Neural cell (in vitro differentiated cells): Measurements from ENCODE around the gene NT5E. TPM values are rescaled to one million over a fixed set of nuclear protein-coding genes. Genes with fewer than 3 reads are reported as not detected.

Source experiments
- H2AFZ ChIP-seq: fragments of 200-600, 300-800 bp; sonication (generic), shearing (Covaris generic); 2 replicates; pipeline ENCODE4 v1.6.0; 2014; ENCODE audit warnings: low read depth, mild to moderate bottlenecking, antibody characterized with exemption, low read length, moderate library complexity
- H3F3A ChIP-seq: fragments of 200-600 bp; shearing (Covaris generic); 2 replicates; pipeline ENCODE4 v1.6.1; 2016; ENCODE audit warnings: mild to moderate bottlenecking, moderate library complexity, mixed read lengths, antibody characterized with exemption, low read length; ENCODE audit not compliant: insufficient read depth, poor library complexity, severe bottlenecking
- H3K27ac ChIP-seq: fragments of 200-600, 300-800 bp; sonication (generic), shearing (Covaris generic); 2 replicates; pipeline ENCODE4 v1.5.1; 2014; ENCODE audit warnings: mild to moderate bottlenecking, low read length, moderate library complexity
- H3K27me3 ChIP-seq: fragments of 300-800, 200-600 bp; sonication (generic), shearing (Covaris generic); 2 replicates; pipeline ENCODE4 v1.6.0; 2014; ENCODE audit warnings: mild to moderate bottlenecking, low read depth, low read length, moderate library complexity; ENCODE audit not compliant: insufficient read depth
- H3K36me3 ChIP-seq: fragments of 300-800, 200-600 bp; sonication (generic), shearing (Covaris generic); 2 replicates; pipeline ENCODE4 v1.5.1; 2014; ENCODE audit warnings: mild to moderate bottlenecking, antibody characterized with exemption, low read length, moderate library complexity; ENCODE audit not compliant: insufficient read depth
- H3K4me2 ChIP-seq: fragments of 300-800, 200-600 bp; sonication (generic), shearing (Covaris generic); 2 replicates; pipeline ENCODE4 v1.6.0; 2014; ENCODE audit warnings: mild to moderate bottlenecking, low read length
- H3K4me3 ChIP-seq: fragments of 300-800, 200-600 bp; sonication (generic), shearing (Covaris generic); 2 replicates; pipeline ENCODE4 v1.5.1; 2014; ENCODE audit warnings: mild to moderate bottlenecking, low read length, moderate library complexity
- H3K79me2 ChIP-seq: fragments of 200-600 bp; shearing (Covaris generic); replicated peaks from 2 replicates; pipeline ENCODE4 v1.6.0; 2014; ENCODE audit warnings: mild to moderate bottlenecking, low read length, moderate library complexity; ENCODE audit not compliant: insufficient read depth
- H3K9ac ChIP-seq: fragments of 300-800, 200-600 bp; sonication (generic), shearing (Covaris generic); 2 replicates; pipeline ENCODE4 v1.6.1; 2016; ENCODE audit warnings: mild to moderate bottlenecking, low read length, mixed read lengths
- H3K9me2 ChIP-seq: fragments of 200-600 bp; shearing (Covaris generic); 2 replicates; pipeline ENCODE4 v1.6.1; 2016; ENCODE audit warnings: mild to moderate bottlenecking, low read length, mixed read lengths; ENCODE audit not compliant: insufficient read depth
- H3K9me3 ChIP-seq: fragments of 200-600, 300-800 bp; sonication (generic), shearing (Covaris generic); 2 replicates; pipeline ENCODE4 v1.6.1; 2016; ENCODE audit warnings: mild to moderate bottlenecking, mixed run types, low read length, moderate library complexity, mixed read lengths
- H4K20me1 ChIP-seq: fragments of 200-600 bp; shearing (Covaris generic); 2 replicates; pipeline ENCODE4 v1.6.1; 2016; ENCODE audit warnings: mild to moderate bottlenecking, mixed run types; ENCODE audit not compliant: insufficient read depth
- CTCF ChIP-seq: fragments of 450-650 bp; IDR thresholded peaks from 2 replicates; pipeline ENCODE4 v1.5.1; 2014; ENCODE audit warnings: antibody characterized with exemption, mild to moderate bottlenecking, moderate library complexity; ENCODE audit not compliant: poor library complexity, severe bottlenecking
- EP300 ChIP-seq: fragments of 450-650 bp; conservative IDR thresholded peaks from 2 replicates; pipeline ENCODE4 v1.6.1; 2014; ENCODE audit warnings: antibody characterized with exemption, mild to moderate bottlenecking, moderate library complexity; ENCODE audit not compliant: poor library complexity, severe bottlenecking
- EZH2 ChIP-seq: fragments of 200-600, 300-800 bp; shearing (Covaris generic), sonication (generic); IDR thresholded peaks from 2 replicates; pipeline ENCODE4 v1.6.1; 2014; ENCODE audit warnings: antibody characterized with exemption, low read length, borderline replicate concordance, mild to moderate bottlenecking; ENCODE audit not compliant: insufficient read depth, poor library complexity, severe bottlenecking
- MXI1 ChIP-seq: fragments of 450-650 bp; conservative IDR thresholded peaks from 2 replicates; pipeline ENCODE4 v1.6.1; 2014; ENCODE audit warnings: antibody characterized with exemption, mild to moderate bottlenecking; ENCODE audit not compliant: poor library complexity, severe bottlenecking
- POLR2AphosphoS5 ChIP-seq: IDR thresholded peaks from 2 replicates; pipeline ENCODE4 v1.6.1; 2012
- RAD21 ChIP-seq: fragments of 450-650 bp; conservative IDR thresholded peaks from 2 replicates; pipeline ENCODE4 v1.6.1; 2014; ENCODE audit warnings: antibody characterized with exemption, mild to moderate bottlenecking, moderate library complexity
- REST ChIP-seq: IDR thresholded peaks from 2 replicates; pipeline ENCODE4 v1.6.1; 2012; ENCODE audit warnings: borderline replicate concordance
- SMC3 ChIP-seq: fragments of 450-650 bp; conservative IDR thresholded peaks from 2 replicates; pipeline ENCODE4 v1.6.1; 2014; ENCODE audit warnings: antibody characterized with exemption, mild to moderate bottlenecking, moderate library complexity; ENCODE audit not compliant: poor library complexity
- TAF1 ChIP-seq: IDR thresholded peaks from 2 replicates; pipeline ENCODE4 v1.6.1; 2012; ENCODE audit warnings: low read depth
- polyA plus RNA-seq: library from polyadenylated mRNA; depleted of rRNA; stranded (reverse); fragments of >200 nt; gene quantifications from 2 replicates; pipeline ENCODE4 v1.2.3, GENCODE V29; 2014

The NT5E gene
- polyA plus RNA-seq, 1 donor from 2014 or later = not detected

GRCh38 chr6:85421181-85421580, 28.7 kb upstream of the NT5E start:
- H2AFZ ChIP-seq = no peak overlapping the region

GRCh38 chr6:85421972-85422371, 27.9 kb upstream of the NT5E start:
- H3K9me3 ChIP-seq = no peaks in the 10 kb centered on the region
- H3K9ac ChIP-seq = no peak overlapping the region
- H3F3A ChIP-seq = no peaks in the 10 kb centered on the region
- H3K4me3 ChIP-seq = no peak overlapping the region
- H4K20me1 ChIP-seq = no peaks in the 10 kb centered on the region
- H3K4me2 ChIP-seq = no peak overlapping the region
- H3K27me3 ChIP-seq = no peaks in the 10 kb centered on the region
- H3K9me2 ChIP-seq = no peaks in the 10 kb centered on the region
- H3K79me2 ChIP-seq = no peaks in the 10 kb centered on the region
- H3K36me3 ChIP-seq = no peaks in the 10 kb centered on the region
- H2AFZ ChIP-seq = no peak overlapping the region
- no peak overlapping the region for H3K27ac ChIP-seq
- no peak for TF ChIP-seq RAD21
- no peak for TF ChIP-seq SMC3
- TF ChIP-seq MXI1 = no peak
- TF ChIP-seq EP300 = no peak
- no peak for TF ChIP-seq EZH2
- TF ChIP-seq TAF1 = no peak
- TF ChIP-seq REST = no peak

More at GRCh38 chr6:85421181-85421580, 28.7 kb upstream of the NT5E start:
- no peaks in the 10 kb centered on the region for H3K9me3 ChIP-seq
- H3K36me3 ChIP-seq = no peaks in the 10 kb centered on the region
- H4K20me1 ChIP-seq = no peaks in the 10 kb centered on the region
- H3K79me2 ChIP-seq = no peaks in the 10 kb centered on the region
- H3F3A ChIP-seq = no peaks in the 10 kb centered on the region
- H3K9me2 ChIP-seq = no peaks in the 10 kb centered on the region
- H3K4me3 ChIP-seq = no peak overlapping the region
- H3K4me2 ChIP-seq = no peak overlapping the region
- no peak overlapping the region for H3K9ac ChIP-seq
- no peak overlapping the region for H3K27ac ChIP-seq
- no peaks in the 10 kb centered on the region for H3K27me3 ChIP-seq
- no peak for TF ChIP-seq TAF1
- TF ChIP-seq EP300 = no peak
- no peak for TF ChIP-seq CTCF
- TF ChIP-seq SMC3 = no peak
- no peak for TF ChIP-seq RAD21
- no peak for TF ChIP-seq REST
- TF ChIP-seq MXI1 = no peak
- no peak for TF ChIP-seq EZH2
- no peak for TF ChIP-seq POLR2AphosphoS5
